ENCODE measurements around the gene ADGRV1. TPM values are rescaled to one million over a fixed set of nuclear protein-coding genes. Genes with fewer than 3 reads are reported as not detected.

ADGRV1 gene
- polyA plus RNA-seq, 2 of the 4 experiments (the other 2 are of a cell fraction) = 0.70 to 3.7 TPM

GRCh38 chr5:91032125-91032524 lies 473.5 kb downstream of the ADGRV1 start:
- POLR2A ChIA-PET = no interaction called here
- ATAC-seq = no peak
- H3K9me3 ChIP-seq = no peaks in the 10 kb centered on the region
- TF ChIP-seq SREBF2 (IDR thresholded peaks at IDR 0.05) (no peak), TP53 (CRISPR knock-in tag; IDR thresholded peaks at IDR 0.05) (no peak), USF2 (IDR thresholded peaks at IDR 0.05) (no peak), HMGXB4 (CRISPR knock-in tag; IDR thresholded peaks at IDR 0.05; ENCODE audit: borderline replicate concordance) (no peak), TFCP2L1 (CRISPR knock-in tag; IDR thresholded peaks at IDR 0.05) (no peak), NPAS2 (CRISPR knock-in tag; IDR thresholded peaks at IDR 0.05; ENCODE audit: borderline replicate concordance) (no peak), RFX5 (IDR thresholded peaks at IDR 0.05) (no peak), ATOH8 (CRISPR knock-in tag; IDR thresholded peaks at IDR 0.05; ENCODE audit: low read depth) (no peak), NR3C1 (IDR thresholded peaks at IDR 0.05) (no peak), REST (IDR thresholded peaks at IDR 0.05) (no peak), FOSL2 (IDR thresholded peaks at IDR 0.05) (no peak), FOSL2 (CRISPR knock-in tag; IDR thresholded peaks at IDR 0.05) (no peak), RNF2 (IDR thresholded peaks at IDR 0.05; ENCODE audit: borderline replicate concordance, low read depth) (no peak), HES2 (IDR thresholded peaks at IDR 0.05) (no peak), FOSB (CRISPR knock-in tag; IDR thresholded peaks at IDR 0.05) (no peak), CHD2 (IDR thresholded peaks at IDR 0.05; ENCODE audit: low read length, partially characterized antibody) (no peak), PBX3 (IDR thresholded peaks at IDR 0.05) (no peak), HEYL (CRISPR knock-in tag; IDR thresholded peaks at IDR 0.05) (no peak), ESRRA (IDR thresholded peaks at IDR 0.05; ENCODE audit: borderline replicate concordance, low read length) (no peak)
- CTCF ChIA-PET = no interaction called here
- 0 out of 6 replicates have a peak overlapping the region, but pooled peaks of 1 of the 2 experiments have one; percentile 13 for H3K27ac ChIP-seq
- peaks cover 43% of the 10 kb centered on the region for H3K4me1 ChIP-seq
- DNase-seq (ENCODE audit: low read depth in 1 of 2, low spot score in 1 of 2) = no peak
- 83% methylated on average over 5 of the region's 5 CpGs for WGBS (ENCODE audit: missing lambda C conversion rate)
- H3K4me3 ChIP-seq = no peak overlapping the region
- H3K4me2 ChIP-seq = no peak overlapping the region
- no peak for FAIRE-seq
